HepG2 (cell line): Measurements from ENCODE around the gene C9orf40. TPM values are rescaled to one million over a fixed set of nuclear protein-coding genes. Genes with fewer than 3 reads are reported as not detected.
A peak's percentile ranks its signal among the peaks of the same experiment; 100 is the strongest.

ENCODE experiments used
- MAFK ChIP-seq, 2 experiments: IDR thresholded peaks in 1 of 2; conservative IDR thresholded peaks in 1 of 2; 2 replicates each; pipeline ENCODE4 v1.6.1; 2011; ENCODE audit warnings: improper control_type of control experiment in 2 of 2, low read length in 2 of 2
- MIXL1 ChIP-seq: IDR thresholded peaks from 2 replicates; pipeline ENCODE4 v1.6.1; 2016
- RFX1 ChIP-seq: fragments of 450-650 bp; IDR thresholded peaks from 2 replicates; pipeline ENCODE4 v1.6.1; 2017
- SNRNP70 ChIP-seq: fragments of 200-400 bp; formaldehyde crosslinking; IDR thresholded peaks from 2 replicates; pipeline ENCODE4 v1.6.1; 2017; ENCODE audit warnings: mild to moderate bottlenecking, low read depth, low read length, moderate library complexity
- ZFP37 ChIP-seq: sonication (generic); formaldehyde crosslinking; IDR thresholded peaks from 2 replicates; pipeline ENCODE4 v1.4.0; 2020; ENCODE audit warnings: missing genetic modification reagents, borderline replicate concordance
- ZNF646 ChIP-seq: sonication (generic); formaldehyde crosslinking; IDR thresholded peaks from 2 replicates; pipeline ENCODE4 v1.9.0; 2021; ENCODE audit warnings: mild to moderate bottlenecking, missing genetic modification reagents
- ZNF704 ChIP-seq: sonication (generic); formaldehyde crosslinking; IDR thresholded peaks from 2 replicates; pipeline ENCODE4 v1.8.1; 2023; ENCODE audit warnings: mild to moderate bottlenecking, inconsistent platforms, moderate library complexity, missing genetic modification reagents, borderline replicate concordance
- ZNF782 ChIP-seq: sonication (generic); formaldehyde crosslinking; IDR thresholded peaks from 2 replicates; pipeline ENCODE4 v1.4.0; 2020; ENCODE audit warnings: missing genetic modification reagents, mild to moderate bottlenecking, borderline replicate concordance
- polyA plus RNA-seq, 8 experiments: library from polyadenylated mRNA; depleted of rRNA in 3 of 8; stranded (reverse) in 7 of 8; unstranded in 1 of 8; fragments of >200 nt; fragmentation: Illumina TruSeq in 4 of 8; extraction: Trizol in 4 of 8; gene quantifications; 2 replicates each; pipeline versions ENCODE4 v1.2.1 to v1.2.3, GENCODE V29; 2011 to 2016; ENCODE audit warnings: low read depth in 4 of 8, missing spikeins in 1 of 8, mixed read lengths in 1 of 8; ENCODE audit not compliant: insufficient read depth in 1 of 8
- total RNA-seq, 5 experiments: library from RNA; depleted of rRNA; stranded (reverse); fragments of >200 nt; fragmentation: Illumina TruSeq; extraction: Trizol; gene quantifications; 2 replicates each; pipeline ENCODE4 v1.2.3, GENCODE V29; 2016; ENCODE audit warnings: low read depth in 1 of 5
- TF ChIP-seq, protein P1 (sequence below): IDR thresholded peaks from 2 replicates; pipeline ENCODE4 v1.6.1; 2016; ENCODE audit warnings: missing compliant biosample characterization, missing genetic modification reagents, borderline replicate concordance
- TF ChIP-seq, protein P2 (sequence below): sonication (generic); formaldehyde crosslinking; IDR thresholded peaks from one replicate; pipeline ENCODE4 v1.5.1; 2020; ENCODE audit warnings: mild to moderate bottlenecking, missing genetic modification reagents; ENCODE audit errors: not compliant biosample characterization

The C9orf40 gene
- total and polyA plus RNA-seq, 2 of the 13 experiments (the other 11 are each of a cell fraction or from before 2014, with no cell fraction given): 3.0 to 13.5 TPM

- no peak for TF ChIP-seq SNRNP70
- no peak for TF ChIP-seq ZFP37 (CRISPR knock-in tag)
- TF ChIP-seq, protein P1, sequence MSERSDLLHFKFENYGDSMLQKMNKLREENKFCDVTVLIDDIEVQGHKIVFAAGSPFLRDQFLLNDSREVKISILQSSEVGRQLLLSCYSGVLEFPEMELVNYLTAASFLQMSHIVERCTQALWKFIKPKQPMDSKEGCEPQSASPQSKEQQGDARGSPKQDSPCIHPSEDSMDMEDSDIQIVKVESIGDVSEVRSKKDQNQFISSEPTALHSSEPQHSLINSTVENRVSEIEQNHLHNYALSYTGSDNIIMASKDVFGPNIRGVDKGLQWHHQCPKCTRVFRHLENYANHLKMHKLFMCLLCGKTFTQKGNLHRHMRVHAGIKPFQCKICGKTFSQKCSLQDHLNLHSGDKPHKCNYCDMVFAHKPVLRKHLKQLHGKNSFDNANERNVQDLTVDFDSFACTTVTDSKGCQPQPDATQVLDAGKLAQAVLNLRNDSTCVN (CRISPR knock-in tag): no peak
- peak; percentile 93 for TF ChIP-seq MIXL1 (CRISPR knock-in tag)
- no peak for TF ChIP-seq RFX1
- TF ChIP-seq, protein P2, sequence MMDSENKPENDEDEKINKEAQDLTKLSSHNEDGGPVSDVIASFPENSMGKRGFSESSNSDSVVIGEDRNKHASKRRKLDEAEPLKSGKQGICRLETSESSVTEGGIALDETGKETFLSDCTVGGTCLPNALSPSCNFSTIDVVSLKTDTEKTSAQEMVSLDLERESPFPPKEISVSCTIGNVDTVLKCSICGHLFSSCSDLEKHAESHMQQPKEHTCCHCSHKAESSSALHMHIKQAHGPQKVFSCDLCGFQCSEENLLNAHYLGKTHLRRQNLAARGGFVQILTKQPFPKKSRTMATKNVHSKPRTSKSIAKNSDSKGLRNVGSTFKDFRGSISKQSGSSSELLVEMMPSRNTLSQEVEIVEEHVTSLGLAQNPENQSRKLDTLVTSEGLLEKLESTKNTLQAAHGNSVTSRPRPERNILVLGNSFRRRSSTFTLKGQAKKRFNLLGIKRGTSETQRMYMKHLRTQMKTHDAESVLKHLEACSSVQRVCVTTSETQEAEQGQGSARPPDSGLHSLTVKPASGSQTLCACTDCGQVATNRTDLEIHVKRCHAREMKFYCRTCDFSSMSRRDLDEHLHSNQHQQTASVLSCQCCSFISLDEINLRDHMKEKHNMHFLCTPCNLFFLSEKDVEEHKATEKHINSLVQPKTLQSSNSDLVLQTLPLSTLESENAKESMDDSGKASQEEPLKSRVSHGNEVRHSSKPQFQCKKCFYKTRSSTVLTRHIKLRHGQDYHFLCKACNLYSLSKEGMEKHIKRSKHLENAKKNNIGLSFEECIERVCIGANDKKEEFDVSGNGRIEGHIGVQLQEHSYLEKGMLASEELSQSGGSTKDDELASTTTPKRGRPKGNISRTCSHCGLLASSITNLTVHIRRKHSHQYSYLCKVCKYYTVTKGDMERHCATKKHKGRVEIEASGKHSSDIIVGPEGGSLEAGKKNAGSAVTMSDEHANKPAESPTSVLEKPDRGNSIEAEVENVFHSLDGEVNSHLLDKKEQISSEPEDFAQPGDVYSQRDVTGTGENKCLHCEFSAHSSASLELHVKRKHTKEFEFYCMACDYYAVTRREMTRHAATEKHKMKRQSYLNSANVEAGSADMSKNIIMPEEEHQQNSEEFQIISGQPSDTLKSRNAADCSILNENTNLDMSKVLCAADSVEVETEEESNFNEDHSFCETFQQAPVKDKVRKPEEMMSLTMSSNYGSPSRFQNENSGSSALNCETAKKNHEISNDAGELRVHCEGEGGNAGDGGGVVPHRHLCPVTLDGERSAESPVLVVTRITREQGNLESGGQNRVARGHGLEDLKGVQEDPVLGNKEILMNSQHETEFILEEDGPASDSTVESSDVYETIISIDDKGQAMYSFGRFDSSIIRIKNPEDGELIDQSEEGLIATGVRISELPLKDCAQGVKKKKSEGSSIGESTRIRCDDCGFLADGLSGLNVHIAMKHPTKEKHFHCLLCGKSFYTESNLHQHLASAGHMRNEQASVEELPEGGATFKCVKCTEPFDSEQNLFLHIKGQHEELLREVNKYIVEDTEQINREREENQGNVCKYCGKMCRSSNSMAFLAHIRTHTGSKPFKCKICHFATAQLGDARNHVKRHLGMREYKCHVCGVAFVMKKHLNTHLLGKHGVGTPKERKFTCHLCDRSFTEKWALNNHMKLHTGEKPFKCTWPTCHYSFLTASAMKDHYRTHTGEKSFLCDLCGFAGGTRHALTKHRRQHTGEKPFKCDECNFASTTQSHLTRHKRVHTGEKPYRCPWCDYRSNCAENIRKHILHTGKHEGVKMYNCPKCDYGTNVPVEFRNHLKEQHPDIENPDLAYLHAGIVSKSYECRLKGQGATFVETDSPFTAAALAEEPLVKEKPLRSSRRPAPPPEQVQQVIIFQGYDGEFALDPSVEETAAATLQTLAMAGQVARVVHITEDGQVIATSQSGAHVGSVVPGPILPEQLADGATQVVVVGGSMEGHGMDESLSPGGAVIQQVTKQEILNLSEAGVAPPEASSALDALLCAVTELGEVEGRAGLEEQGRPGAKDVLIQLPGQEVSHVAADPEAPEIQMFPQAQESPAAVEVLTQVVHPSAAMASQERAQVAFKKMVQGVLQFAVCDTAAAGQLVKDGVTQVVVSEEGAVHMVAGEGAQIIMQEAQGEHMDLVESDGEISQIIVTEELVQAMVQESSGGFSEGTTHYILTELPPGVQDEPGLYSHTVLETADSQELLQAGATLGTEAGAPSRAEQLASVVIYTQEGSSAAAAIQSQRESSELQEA (CRISPR knock-in tag): no peak
- TF ChIP-seq ZNF646 (CRISPR knock-in tag): peak; percentile 55; the same call in 1 of the 2 replicates
- TF ChIP-seq MAFK (conservative IDR thresholded peaks at IDR 0.05 in 1 of 2, IDR thresholded peaks at IDR 0.05 in 1 of 2; ENCODE audit: low read length in 2 of 2): no peak
- TF ChIP-seq ZNF704 (CRISPR knock-in tag): no peak
- no peak for TF ChIP-seq ZNF782 (CRISPR knock-in tag)
These were observed 49.2 kb upstream of the C9orf40 start (continued) for GRCh38 chr9:75001719-75002421.
